RWPE1 (cell line): ENCODE data around the gene PIGV.

Experiments
- CTCF ChIA-PET: fragments of 350-600 bp; sonication (Branson Sonifier 250); formaldehyde crosslinking; extraction: SDS; loops from one replicate; lab custom pipeline; 2021; lab: Yijun Ruan, JAX
- POLR2A ChIA-PET: fragments of 400-600 bp; formaldehyde crosslinking; extraction: SDS; loops from one replicate; lab custom pipeline; 2020; ENCODE audit warnings: antibody characterized with exemption; ENCODE audit not compliant: low non-redundant PET; lab: Yijun Ruan, JAX
- DNase-seq: peaks from one replicate; pipeline ENCODE4 v3.0.0; 2012; ENCODE audit warnings: low spot score
- H3K27ac ChIP-seq: fragments of 450-650 bp; 2 replicates; pipeline ENCODE4 v1.5.1; 2017
- CTCF ChIP-seq: fragments of 450-650 bp; conservative IDR thresholded peaks from 2 replicates; pipeline ENCODE4 v1.5.1; 2017; ENCODE audit warnings: low read depth, mild to moderate bottlenecking

PIGV gene

DNA sequence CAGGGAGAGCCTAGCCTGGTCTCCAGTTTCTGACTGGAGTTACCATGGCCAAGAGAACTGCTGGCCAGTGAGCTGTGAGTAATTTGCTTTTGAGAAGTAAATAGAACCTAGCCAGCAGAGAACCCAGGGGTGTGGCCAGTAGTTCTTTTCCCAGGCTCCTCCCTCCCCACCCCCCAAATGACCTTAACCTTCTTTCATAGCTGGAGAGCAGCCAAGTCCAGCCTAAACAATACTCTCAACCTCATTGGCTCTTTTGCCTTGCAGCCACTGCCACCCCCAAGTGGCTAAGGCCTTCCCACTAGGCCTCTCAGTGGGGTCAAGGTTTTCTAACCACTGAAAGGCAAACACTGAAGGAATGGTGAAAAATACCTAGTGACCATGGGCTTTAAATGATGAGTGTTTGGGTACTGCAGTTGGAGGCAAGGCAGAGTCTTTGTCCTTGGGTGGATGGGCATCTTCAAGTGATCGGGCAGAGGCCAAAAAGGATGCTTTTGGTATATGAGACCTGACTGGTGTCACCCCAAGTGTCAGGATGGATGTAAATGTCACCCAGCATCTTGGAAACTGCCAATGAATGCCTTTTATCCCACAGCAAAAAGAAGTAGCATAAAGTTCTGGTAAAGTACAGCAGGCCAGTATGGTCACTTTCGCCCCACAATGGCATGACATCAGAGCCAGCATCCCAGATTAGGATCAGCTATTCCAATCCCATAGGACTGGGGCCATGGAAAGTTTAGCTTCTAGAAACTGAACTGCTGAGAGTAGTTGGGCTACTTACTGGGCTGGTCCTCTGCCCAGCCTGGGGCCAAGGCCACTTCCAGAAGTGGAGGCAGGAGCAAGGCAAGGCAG, 3.5 kb upstream of the PIGV start:
- TF ChIP-seq CTCF, result no peak
- ChIA-PET POLR2A (interaction anchor here (1.2 kb wide), 1 partner anchor 86 kb away, joined by 4 read pairs; no protein-coding TSS in a partner anchor), CTCF (interaction anchor here (0.8 to 1.0 kb wide), 2 partner anchors 36 to 107 kb away, joined by 3 to 8 read pairs; no protein-coding TSS in a partner anchor)
- H3K27ac ChIP-seq, result peak overlapping the region; percentile 53
- peak; percentile 41 for DNase-seq

DNA sequence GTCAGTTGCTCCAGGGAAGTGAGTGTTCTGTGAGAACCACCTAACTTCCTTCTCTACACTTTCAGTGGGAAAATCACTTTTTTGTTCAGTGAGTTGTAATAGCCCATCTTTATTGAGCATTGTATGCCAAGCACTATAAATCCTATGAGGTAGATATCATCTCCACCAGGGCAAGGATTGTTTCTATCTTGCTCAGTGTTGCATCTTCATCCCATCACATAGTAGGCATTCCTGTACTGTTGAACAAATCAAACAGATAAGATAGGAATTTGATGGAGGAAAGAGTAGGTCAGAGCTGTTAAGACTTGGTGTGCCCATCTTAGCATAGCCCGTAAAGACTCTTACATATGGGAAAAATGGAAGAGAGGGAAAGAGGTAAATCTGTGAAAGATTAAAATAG, 2.9 kb upstream of the PIGV start:
- no peak for DNase-seq
- CTCF ChIA-PET, result interaction anchor here (0.5 to 1.0 kb wide), 2 partner anchors 108 to 1317 kb away, joined by 6 to 8 read pairs; no protein-coding TSS in a partner anchor
- POLR2A ChIA-PET, result interaction anchor here (0.6 kb wide), 1 partner anchor 13 kb away, joined by 3 read pairs; no protein-coding TSS in a partner anchor
- TF ChIP-seq CTCF, result no peak
- H3K27ac ChIP-seq, result peak overlapping the region; percentile 53

GRCh38 chr1:26785611-26786436, 1.9 kb upstream of the PIGV start:
- no peak for TF ChIP-seq CTCF
- DNase-seq, result no peak
- ChIA-PET CTCF (interaction anchor here (0.5 to 1.2 kb wide), 6 partner anchors 15 to 255 kb away, joined by 3 to 8 read pairs (median 4); no protein-coding TSS in a partner anchor), POLR2A (interaction anchor here (0.6 to 0.7 kb wide), 3 partner anchors 14 to 133 kb away, joined by 3 read pairs; no protein-coding TSS in a partner anchor)
- peak overlapping the region; percentile 98 for H3K27ac ChIP-seq

DNA sequence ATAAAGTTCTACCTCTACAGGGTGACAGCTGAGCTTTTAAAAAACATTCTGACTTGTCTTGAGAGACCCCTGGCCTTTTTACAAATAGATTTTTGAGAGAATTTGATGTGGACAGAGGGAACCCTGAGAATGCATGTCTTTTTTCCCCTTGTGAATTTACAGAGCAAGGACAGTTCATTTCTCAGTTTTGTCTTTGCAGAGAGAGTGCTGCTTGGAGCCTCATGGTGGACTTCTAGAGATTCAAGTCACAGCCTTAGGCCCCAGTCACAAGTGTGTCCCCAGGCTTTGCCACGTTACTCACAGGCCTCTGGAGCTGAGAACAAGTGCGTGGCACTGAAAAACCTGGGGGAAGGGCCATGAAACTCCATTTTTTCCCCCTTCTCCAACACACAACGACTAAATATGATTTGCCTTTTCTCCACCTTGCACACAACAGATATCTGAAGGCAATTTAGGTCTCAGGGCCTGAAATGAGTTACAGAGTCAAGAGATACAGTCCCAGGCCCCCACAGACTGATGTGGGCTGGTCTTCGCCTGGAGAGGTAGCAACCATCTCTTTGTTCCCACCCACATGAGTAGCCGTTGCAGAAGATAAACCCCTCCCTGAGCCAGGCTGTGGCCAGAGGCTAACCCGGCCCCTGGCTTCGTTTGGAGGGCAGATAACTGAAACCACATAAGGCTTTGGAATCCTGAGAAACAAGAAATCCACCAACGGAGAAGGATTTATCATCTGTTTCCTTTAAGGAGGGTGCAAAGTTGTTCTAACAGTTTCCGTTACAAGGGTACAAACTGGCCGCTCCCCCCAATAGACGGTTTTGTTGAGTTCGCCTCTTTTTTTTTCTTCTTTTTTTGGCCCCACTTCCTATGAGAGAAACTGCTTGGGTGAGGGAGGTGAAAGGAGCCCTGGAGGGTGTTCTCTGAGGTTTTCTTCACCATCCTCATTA, 1.0 kb upstream of the PIGV start:
- POLR2A ChIA-PET, result no interaction called here
- TF ChIP-seq CTCF, result no peak
- DNase-seq, result no peak
- CTCF ChIA-PET, result interaction anchor here (0.5 to 1.2 kb wide), 6 partner anchors 15 to 256 kb away, joined by 3 to 6 read pairs (median 3); no protein-coding TSS in a partner anchor
- peak overlapping the region; percentile 98 for H3K27ac ChIP-seq

DNA sequence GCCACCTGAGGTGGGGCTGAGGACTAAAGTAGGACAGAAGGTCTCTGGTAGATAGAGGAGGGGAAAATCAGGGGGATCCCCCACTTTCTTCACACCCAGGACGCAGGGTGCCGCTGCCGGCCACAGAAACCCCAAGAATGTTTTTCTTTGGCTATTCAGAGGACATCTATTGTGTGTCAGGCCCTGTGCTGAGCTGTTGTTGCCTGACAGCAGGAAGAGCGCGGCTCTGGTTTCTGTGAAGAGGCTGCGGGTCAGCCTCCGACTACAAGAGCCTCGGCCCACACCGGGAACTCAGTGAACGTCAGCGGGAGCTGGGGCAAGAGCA, 407 bp upstream of the PIGV start:
- no peak for TF ChIP-seq CTCF
- peak overlapping the region; percentile 98 for H3K27ac ChIP-seq
- DNase-seq, result peak; percentile 20
- ChIA-PET CTCF (interaction anchor here (0.6 to 5.2 kb wide), 2 partner anchors 110 to 187 kb away, joined by 3 to 96 read pairs; no protein-coding TSS in a partner anchor), POLR2A (interaction anchor here (0.6 to 1.6 kb wide), 3 partner anchors 16 to 175 kb away, joined by 3 to 5 read pairs (median 4); no protein-coding TSS in a partner anchor)
